Erythroblast (primary cell): Measurements from ENCODE around the gene PCGF2.
A peak's percentile ranks its signal among the peaks of the same experiment; 100 is the strongest.

Experiments
- DNase-seq, 2 experiments: peaks; one replicate each; lab custom pipeline; 2025; lab: John Stamatoyannopoulos, UW
- GATA1 ChIP-seq: IDR thresholded peaks from 2 replicates; pipeline ENCODE4 v1.6.1; 2011; ENCODE audit warnings: low read depth, mild to moderate bottlenecking, control low read depth, low read length, moderate library complexity
- POLR2A ChIP-seq: IDR thresholded peaks from 2 replicates; pipeline ENCODE4 v1.6.1; 2011; ENCODE audit warnings: mild to moderate bottlenecking, low read length

PCGF2 gene

GRCh38 chr17:38701504-38702165 lies 46.5 kb downstream of the PCGF2 start:
- TF ChIP-seq GATA1 (no peak), POLR2A (no peak)
- DNase-seq = peak; percentile 80 to 84

- TF ChIP-seq POLR2A = no peak
- TF ChIP-seq GATA1 = no peak
- no peak for DNase-seq
Measured at GRCh38 chr17:38698760-38699159, 49.4 kb downstream of the PCGF2 start.

GRCh38 chr17:38697061-38697820 lies 50.9 kb downstream of the PCGF2 start:
- no peak for DNase-seq
- TF ChIP-seq GATA1 = no peak

- TF ChIP-seq GATA1 (no peak), POLR2A (no peak)
- no peak for DNase-seq
Measured at GRCh38 chr17:38693700-38694329, 54.3 kb downstream of the PCGF2 start.

GRCh38 chr17:38691154-38691553 lies 57.0 kb downstream of the PCGF2 start:
- TF ChIP-seq GATA1 = no peak
- TF ChIP-seq POLR2A = no peak
- no peak for DNase-seq

- TF ChIP-seq GATA1 (no peak), POLR2A (no peak)
- no peak for DNase-seq
Measured at GRCh38 chr17:38690386-38690785, 57.8 kb downstream of the PCGF2 start.

GRCh38 chr17:38687286-38687685 lies 60.9 kb downstream of the PCGF2 start:
- DNase-seq = no peak

GRCh38 chr17:38685491-38685890 lies 62.6 kb downstream of the PCGF2 start:
- TF ChIP-seq POLR2A = no peak
- no peak for TF ChIP-seq GATA1
- DNase-seq = no peak

More at GRCh38 chr17:38687286-38687685, 60.9 kb downstream of the PCGF2 start:
- TF ChIP-seq GATA1 = no peak
- no peak for TF ChIP-seq POLR2A
